SH-SY5Y (cell line): ENCODE data around the gene TM4SF4.

Experiments
- GATA2 ChIP-seq: IDR thresholded peaks from 2 replicates; pipeline ENCODE4 v1.6.1; 2011; ENCODE audit warnings: mild to moderate bottlenecking, low read depth, low read length
- GATA3 ChIP-seq: IDR thresholded peaks from 2 replicates; pipeline ENCODE4 v1.6.1; 2011; ENCODE audit warnings: low read depth, mild to moderate bottlenecking, low read length, moderate library complexity

DNA sequence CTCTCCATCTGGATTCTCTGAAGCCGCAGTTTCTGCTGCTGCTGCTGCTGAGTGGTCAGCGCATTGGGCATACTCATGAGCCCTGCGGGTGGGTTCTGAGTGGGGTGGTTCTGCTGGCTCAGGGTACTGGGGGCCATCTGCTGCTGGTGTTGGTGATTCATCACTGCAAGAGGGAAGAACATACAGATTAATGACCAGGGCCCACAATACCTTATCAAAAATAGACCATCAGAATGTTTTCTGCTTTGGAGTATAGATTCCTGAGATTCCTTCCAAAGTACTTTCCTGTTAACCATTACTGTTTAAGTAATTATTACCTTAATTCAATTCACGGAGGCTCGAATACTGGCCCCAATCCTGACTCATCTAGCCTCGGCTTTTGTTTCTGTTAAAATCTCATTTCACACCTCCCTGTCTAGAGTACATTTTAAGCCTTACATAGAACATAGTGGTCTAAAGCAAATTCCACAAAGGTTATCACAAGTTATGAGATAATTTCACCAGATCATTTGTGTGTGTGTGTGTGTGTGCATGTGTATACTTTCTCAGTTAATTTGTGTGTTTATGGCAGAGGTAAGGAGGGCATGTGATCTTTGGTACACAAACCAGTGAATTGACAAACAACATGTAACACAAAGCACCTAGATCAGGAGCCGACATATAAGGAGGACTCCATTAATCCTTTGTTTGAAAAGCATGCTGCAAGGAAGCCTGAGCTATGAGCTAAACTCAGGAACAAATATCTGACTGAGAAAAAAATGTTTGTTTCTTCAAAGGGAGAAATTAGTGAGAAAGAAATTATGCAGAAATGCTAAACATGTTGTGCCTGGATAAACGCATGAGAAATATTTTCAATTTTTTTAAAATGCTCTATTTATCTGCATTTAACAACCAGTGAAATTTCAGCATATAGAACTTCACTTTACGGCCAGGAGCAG lies 68.1 kb downstream of the TM4SF4 start:
- no peak for TF ChIP-seq GATA3
- TF ChIP-seq GATA2 = no peak
